ENCODE results near the gene GDPD4. TPM values are rescaled to one million over a fixed set of nuclear protein-coding genes. Genes with fewer than 3 reads are reported as not detected.

GDPD4 gene
- total and polyA plus RNA-seq, 9 of the 15 experiments (the other 6 are each of a cell fraction or from before 2014, with no cell fraction given), result 0.40 TPM; not detected in 8

DNA sequence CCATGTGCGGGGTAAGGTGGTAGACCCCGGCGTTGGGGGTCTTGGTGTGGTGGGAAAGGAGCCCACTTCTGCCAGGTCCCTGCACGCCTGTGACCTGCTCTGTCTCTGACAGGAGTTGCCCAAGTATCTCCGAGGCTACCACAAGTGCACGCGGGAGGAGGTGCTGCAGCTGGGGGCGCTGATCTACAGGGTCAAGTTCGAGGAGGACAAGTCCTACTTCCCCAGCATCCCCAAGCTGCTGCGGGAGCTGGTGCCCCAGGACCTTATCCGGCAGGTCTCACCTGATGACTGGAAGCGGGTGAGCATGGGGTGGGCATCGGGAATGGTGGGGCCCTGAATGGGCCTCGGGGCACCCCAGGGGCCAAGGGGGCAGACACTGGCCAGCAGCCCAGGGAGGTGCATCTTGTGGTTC lies 90.4 kb downstream of the GDPD4 start:
- H3K4me1 ChIP-seq (replicated peaks in 1 of 2; ENCODE audit: control insufficient read depth in 2 of 2, insufficient read depth in 2 of 2, low read length in 2 of 2), result no peaks in the 10 kb centered on the region
- in situ Hi-C loops (cut with MboI), result no loop called here
- no peaks in the 10 kb centered on the region; the same call in 1 of the 2 replicates for H4K20me1 ChIP-seq (replicated peaks; ENCODE audit: control insufficient read depth, insufficient read depth, low read length)
- no peaks in the 10 kb centered on the region for H3K79me2 ChIP-seq (ENCODE audit: control insufficient read depth, insufficient read depth, low read length)
- no peak for FAIRE-seq
- TF ChIP-seq, protein P1, sequence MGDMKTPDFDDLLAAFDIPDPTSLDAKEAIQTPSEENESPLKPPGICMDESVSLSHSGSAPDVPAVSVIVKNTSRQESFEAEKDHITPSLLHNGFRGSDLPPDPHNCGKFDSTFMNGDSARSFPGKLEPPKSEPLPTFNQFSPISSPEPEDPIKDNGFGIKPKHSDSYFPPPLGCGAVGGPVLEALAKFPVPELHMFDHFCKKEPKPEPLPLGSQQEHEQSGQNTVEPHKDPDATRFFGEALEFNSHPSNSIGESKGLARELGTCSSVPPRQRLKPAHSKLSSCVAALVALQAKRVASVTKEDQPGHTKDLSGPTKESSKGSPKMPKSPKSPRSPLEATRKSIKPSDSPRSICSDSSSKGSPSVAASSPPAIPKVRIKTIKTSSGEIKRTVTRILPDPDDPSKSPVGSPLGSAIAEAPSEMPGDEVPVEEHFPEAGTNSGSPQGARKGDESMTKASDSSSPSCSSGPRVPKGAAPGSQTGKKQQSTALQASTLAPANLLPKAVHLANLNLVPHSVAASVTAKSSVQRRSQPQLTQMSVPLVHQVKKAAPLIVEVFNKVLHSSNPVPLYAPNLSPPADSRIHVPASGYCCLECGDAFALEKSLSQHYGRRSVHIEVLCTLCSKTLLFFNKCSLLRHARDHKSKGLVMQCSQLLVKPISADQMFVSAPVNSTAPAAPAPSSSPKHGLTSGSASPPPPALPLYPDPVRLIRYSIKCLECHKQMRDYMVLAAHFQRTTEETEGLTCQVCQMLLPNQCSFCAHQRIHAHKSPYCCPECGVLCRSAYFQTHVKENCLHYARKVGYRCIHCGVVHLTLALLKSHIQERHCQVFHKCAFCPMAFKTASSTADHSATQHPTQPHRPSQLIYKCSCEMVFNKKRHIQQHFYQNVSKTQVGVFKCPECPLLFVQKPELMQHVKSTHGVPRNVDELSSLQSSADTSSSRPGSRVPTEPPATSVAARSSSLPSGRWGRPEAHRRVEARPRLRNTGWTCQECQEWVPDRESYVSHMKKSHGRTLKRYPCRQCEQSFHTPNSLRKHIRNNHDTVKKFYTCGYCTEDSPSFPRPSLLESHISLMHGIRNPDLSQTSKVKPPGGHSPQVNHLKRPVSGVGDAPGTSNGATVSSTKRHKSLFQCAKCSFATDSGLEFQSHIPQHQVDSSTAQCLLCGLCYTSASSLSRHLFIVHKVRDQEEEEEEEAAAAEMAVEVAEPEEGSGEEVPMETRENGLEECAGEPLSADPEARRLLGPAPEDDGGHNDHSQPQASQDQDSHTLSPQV (IDR thresholded peaks at IDR 0.05), result no peak
- TF ChIP-seq TEAD1 (CRISPR knock-in tag; IDR thresholded peaks at IDR 0.05), result no peak
- TF ChIP-seq KAT8 (IDR thresholded peaks at IDR 0.05; ENCODE audit: low read depth), result no peak
- no peak for TF ChIP-seq RERE (CRISPR knock-in tag; IDR thresholded peaks at IDR 0.05; ENCODE audit: borderline replicate concordance)
- no peak for TF ChIP-seq SMARCA5 (IDR thresholded peaks at IDR 0.05)
- no peak for TF ChIP-seq RNF219 (CRISPR knock-in tag; IDR thresholded peaks at IDR 0.05)
- TF ChIP-seq EZH2 (IDR thresholded peaks at IDR 0.05; ENCODE audit: borderline replicate concordance, low read depth, low read length), result no peak
- no peak for TF ChIP-seq POLR2B (IDR thresholded peaks at IDR 0.05; ENCODE audit: low read depth, partially characterized antibody)
- TF ChIP-seq HNRNPUL1 (IDR thresholded peaks at IDR 0.05; ENCODE audit: low read length), result no peak
- no peak for TF ChIP-seq MAFF (IDR thresholded peaks at IDR 0.05; ENCODE audit: low read length)
- no peak for TF ChIP-seq GABPB1 (CRISPR knock-in tag; IDR thresholded peaks at IDR 0.05)
- no peak for TF ChIP-seq ZNF561 (CRISPR knock-in tag; conservative IDR thresholded peaks at IDR 0.05)
- ATAC-seq, result no peak
- H3K36me3 ChIP-seq (ENCODE audit: control insufficient read depth, insufficient read depth, low read length), result no peaks in the 10 kb centered on the region
- no TSS peak for BruUV-seq (replicated peaks)
- no peak for DNase-seq (ENCODE audit: extremely low read depth in 1 of 4, low spot score in 3 of 4)
- no peak overlapping the region for H2AFZ ChIP-seq (ENCODE audit: low read depth, low read length)
- CTCF ChIA-PET (ENCODE audit: low intra/inter-chr PET ratio), result no interaction called here
- POLR2A ChIA-PET, result interaction anchor here (1.2 kb wide), 1 partner anchor 13 kb away, joined by 5 read pairs; no protein-coding TSS in a partner anchor
- no peak overlapping the region for H3K4me2 ChIP-seq (ENCODE audit: insufficient read depth, low read length)
- under 1% methylated on average over 14 of the region's 14 CpGs for WGBS (ENCODE audit: insufficient coverage, low coverage, missing lambda C conversion rate)
- no peaks in the 10 kb centered on the region for H3K9me3 ChIP-seq (replicated peaks; ENCODE audit: control insufficient read depth, insufficient read depth, low read depth, low read length)
- H3K9ac ChIP-seq (ENCODE audit: insufficient read depth in 1 of 2, low read depth in 2 of 2, low read length in 2 of 2), result no peak overlapping the region
- H3K4me3 ChIP-seq, result no peak overlapping the region
- H3K27ac ChIP-seq (ENCODE audit: extremely low read depth, low read depth, low read length), result no peak overlapping the region
- peaks cover 0 to 64% of the 10 kb centered on the region in 2 experiments; a peak in 4 of 5 replicates for H3K27me3 ChIP-seq (ENCODE audit: control insufficient read depth in 2 of 2, insufficient read depth in 2 of 2, low read length in 2 of 2)
- peaks cover 3% of the 10 kb centered on the region for H3K9me1 ChIP-seq (ENCODE audit: control insufficient read depth, insufficient read depth, low read length)
- intact Hi-C loops (cut with micrococcal nuclease), result no loop called here
